K562 treated with DMSO at 1 percent for 48 hours (cell line): ENCODE data around the gene RAB43. TPM values are rescaled to one million over a fixed set of nuclear protein-coding genes. Genes with fewer than 3 reads are reported as not detected.

Experiments
- total RNA-seq: library from RNA; unstranded; fragments of 300-600 nt; gene quantifications from 2 replicates; pipeline ENCODE4 v1.2.3, GENCODE V29; 2022; ENCODE audit warnings: low replicate concordance; ENCODE audit errors: extremely low read depth

RAB43 gene
- total RNA-seq: not detected in 2 replicates

DNA sequence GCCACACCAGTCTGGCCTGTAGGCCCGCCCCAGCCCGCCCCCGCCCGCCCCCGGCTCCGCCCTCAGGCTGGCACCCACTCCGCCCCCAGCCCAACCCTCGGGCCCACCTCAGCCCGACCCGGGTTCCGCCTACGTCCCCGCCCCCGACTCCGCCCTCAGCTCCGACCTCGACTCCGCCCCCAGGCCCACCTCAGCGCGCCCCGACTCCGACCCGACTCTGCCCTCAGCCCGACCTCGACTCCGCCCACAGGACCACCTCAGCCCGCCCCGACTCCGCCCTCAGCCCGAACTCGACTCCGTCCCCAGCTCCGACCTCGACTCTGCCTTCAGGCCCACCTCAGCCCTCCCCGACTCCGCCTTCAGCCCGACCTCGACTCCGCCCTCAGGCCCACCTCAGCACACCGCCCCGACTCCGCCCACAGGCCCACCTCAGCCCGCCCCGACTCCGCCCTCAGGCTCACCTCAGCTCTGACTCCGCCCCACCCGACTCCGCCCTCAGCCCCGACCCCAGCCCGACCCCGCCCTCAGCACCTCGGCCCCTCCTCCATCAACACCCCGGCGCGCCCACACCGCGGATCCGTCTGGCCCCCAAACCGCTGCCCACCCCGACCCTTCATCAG is at the start of gene RAB43:
TSS of gene RAB43 (minus strand) at position 13 of the 620 bp plus-strand sequence. CDS start 315 bp downstream, outside the sequence.

DNA sequence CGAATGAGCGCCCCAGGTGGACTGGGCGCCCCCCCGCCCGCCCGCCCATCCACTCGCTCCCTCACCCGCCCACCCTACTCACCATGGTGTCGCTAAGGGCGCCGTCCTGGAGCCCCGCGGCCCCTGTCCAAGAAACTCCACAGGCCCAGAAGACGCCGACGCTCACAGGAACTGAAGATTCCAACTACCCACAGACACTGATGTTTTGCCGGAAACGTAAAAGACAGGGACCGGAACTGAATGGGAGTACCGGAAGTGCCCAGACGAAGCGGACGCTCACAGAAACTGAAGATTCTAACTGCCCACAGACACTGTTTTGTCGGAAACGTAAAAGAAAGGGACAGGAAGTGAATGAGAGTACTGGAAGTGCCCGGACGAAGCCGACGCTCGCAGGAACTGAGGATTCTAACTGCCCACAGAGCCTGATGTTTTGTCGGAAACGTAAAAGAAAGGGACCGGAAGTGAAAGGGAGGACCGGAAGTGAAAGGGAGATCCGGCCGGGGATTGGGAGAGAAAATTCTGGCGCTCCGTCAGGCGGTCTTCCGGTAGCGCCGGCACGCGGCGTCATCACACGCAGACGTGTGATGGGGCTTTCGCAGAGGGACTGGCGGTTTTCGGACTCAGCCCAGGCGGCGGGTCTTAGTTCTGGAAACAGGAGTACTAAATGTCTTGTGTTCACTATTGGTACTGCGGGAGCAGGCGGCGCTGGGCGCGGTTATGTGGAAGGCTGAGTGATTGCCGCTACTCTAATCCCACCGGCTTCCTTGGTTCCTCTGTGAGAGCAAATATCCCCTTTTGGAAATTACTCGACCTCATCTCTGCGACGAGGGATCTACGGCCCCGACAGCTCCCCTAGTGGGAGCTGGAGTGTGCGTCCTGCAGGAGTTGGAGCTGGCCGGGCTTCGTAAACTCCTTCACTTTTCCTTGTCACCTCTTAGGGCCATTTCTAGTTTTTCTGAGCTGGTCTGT is 39.6 kb upstream of the RAB43 start, which contains the start of gene ISY1:
TSS of gene ISY1 (minus strand) at position 173 of the 969 bp plus-strand sequence. CDS start at position 85, 88 bp downstream.

DNA sequence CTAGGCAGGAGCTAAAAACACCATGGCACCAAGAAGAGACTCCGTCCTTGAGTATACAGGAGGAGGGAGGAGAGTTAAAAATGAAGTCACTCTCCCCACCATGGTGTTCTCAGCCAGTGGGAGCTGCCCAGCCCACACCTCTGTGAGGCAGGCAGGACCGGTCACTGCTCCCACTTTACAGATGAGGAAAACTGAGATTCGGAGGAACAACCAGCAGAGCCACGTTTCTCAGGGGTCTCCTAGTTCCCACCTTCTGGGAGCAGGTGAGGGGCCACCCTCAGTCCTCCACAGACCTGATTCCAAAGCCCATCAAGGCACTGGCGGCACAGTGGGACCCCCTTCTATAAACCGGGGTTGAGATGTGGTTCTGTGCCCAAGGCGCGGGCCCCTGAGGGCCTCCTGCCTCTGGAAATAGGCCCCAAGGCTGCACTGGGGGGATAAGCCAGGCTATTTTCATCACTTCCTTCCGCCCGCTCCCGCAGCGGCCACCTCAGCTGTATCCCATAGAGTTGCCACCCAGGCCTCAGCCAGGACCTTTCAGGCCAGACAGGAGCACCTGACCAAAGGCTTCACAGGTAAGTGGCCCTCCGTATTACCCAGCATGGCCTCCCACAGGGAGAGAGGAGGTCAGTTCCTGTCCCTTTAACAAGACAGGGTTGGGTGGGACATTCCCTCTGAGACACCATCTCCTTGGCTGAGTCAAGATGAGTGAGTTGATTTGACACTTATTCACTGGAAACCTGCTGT is 61.2 kb downstream of the RAB43 start, which contains the start of gene GP9:
TSS of gene GP9 (plus strand) at position 504 of the 747 bp plus-strand sequence. CDS start 961 bp downstream, outside the sequence.

Other genes starting within 250 kb of the RAB43 start
- not detected in 2 replicates for gene ACAD9, start 242.2 kb downstream of the RAB43 start, total RNA-seq
- not detected in 2 replicates for gene CFAP92, start 127.7 kb downstream of the RAB43 start, total RNA-seq
- gene EFCC1, start 120.5 kb downstream of the RAB43 start, total RNA-seq: not detected in 2 replicates
- gene GP9, start 61.0 kb downstream of the RAB43 start, total RNA-seq: not detected in 2 replicates
- gene ISY1, start 39.3 kb upstream of the RAB43 start, total RNA-seq: not detected in 2 replicates
- gene CNBP, start 62.1 kb upstream of the RAB43 start, total RNA-seq: not detected in 2 replicates
- not detected in 2 replicates for gene COPG1, start 127.8 kb upstream of the RAB43 start, total RNA-seq
- gene HMCES, start 157.1 kb upstream of the RAB43 start, total RNA-seq: not detected in 2 replicates